ENCODE measurements around the gene CORO2B.

Gene CORO2B

GRCh38 chr15:68596691-68597090, 17.9 kb downstream of the CORO2B start:
- TF ChIP-seq, protein P1, sequence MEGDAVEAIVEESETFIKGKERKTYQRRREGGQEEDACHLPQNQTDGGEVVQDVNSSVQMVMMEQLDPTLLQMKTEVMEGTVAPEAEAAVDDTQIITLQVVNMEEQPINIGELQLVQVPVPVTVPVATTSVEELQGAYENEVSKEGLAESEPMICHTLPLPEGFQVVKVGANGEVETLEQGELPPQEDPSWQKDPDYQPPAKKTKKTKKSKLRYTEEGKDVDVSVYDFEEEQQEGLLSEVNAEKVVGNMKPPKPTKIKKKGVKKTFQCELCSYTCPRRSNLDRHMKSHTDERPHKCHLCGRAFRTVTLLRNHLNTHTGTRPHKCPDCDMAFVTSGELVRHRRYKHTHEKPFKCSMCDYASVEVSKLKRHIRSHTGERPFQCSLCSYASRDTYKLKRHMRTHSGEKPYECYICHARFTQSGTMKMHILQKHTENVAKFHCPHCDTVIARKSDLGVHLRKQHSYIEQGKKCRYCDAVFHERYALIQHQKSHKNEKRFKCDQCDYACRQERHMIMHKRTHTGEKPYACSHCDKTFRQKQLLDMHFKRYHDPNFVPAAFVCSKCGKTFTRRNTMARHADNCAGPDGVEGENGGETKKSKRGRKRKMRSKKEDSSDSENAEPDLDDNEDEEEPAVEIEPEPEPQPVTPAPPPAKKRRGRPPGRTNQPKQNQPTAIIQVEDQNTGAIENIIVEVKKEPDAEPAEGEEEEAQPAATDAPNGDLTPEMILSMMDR (conservative IDR thresholded peaks at IDR 0.05; ENCODE audit: low read length) = no peak
- DNase-seq (ENCODE audit: low read depth) = no peak
- H3K4me3 ChIP-seq (ENCODE audit: low read length) = no peak overlapping the region

- no peak for DNase-seq (ENCODE audit: low read depth)
Observed at GRCh38 chr15:68597581-68597980, 18.8 kb downstream of the CORO2B start.

GRCh38 chr15:68598171-68599152, 19.7 kb downstream of the CORO2B start:
- TF ChIP-seq, protein P1 (conservative IDR thresholded peaks at IDR 0.05; ENCODE audit: low read length) = no peak
- peak; percentile 79 for DNase-seq (ENCODE audit: low read depth)
- no peak overlapping the region for H3K4me3 ChIP-seq (ENCODE audit: low read length)

More at GRCh38 chr15:68597581-68597980, 18.8 kb downstream of the CORO2B start:
- TF ChIP-seq, protein P1 (conservative IDR thresholded peaks at IDR 0.05; ENCODE audit: low read length) = no peak
- H3K4me3 ChIP-seq (ENCODE audit: low read length) = no peak overlapping the region

GRCh38 chr15:68599153-68599545, 20.4 kb downstream of the CORO2B start:
- TF ChIP-seq, protein P1 (conservative IDR thresholded peaks at IDR 0.05; ENCODE audit: low read length) = no peak
- DNase-seq (ENCODE audit: low read depth) = no peak
- H3K4me3 ChIP-seq (ENCODE audit: low read length) = no peak overlapping the region

GRCh38 chr15:68599560-68600071, 20.8 kb downstream of the CORO2B start:
- DNase-seq (ENCODE audit: low read depth) = peak; percentile 78

DNA sequence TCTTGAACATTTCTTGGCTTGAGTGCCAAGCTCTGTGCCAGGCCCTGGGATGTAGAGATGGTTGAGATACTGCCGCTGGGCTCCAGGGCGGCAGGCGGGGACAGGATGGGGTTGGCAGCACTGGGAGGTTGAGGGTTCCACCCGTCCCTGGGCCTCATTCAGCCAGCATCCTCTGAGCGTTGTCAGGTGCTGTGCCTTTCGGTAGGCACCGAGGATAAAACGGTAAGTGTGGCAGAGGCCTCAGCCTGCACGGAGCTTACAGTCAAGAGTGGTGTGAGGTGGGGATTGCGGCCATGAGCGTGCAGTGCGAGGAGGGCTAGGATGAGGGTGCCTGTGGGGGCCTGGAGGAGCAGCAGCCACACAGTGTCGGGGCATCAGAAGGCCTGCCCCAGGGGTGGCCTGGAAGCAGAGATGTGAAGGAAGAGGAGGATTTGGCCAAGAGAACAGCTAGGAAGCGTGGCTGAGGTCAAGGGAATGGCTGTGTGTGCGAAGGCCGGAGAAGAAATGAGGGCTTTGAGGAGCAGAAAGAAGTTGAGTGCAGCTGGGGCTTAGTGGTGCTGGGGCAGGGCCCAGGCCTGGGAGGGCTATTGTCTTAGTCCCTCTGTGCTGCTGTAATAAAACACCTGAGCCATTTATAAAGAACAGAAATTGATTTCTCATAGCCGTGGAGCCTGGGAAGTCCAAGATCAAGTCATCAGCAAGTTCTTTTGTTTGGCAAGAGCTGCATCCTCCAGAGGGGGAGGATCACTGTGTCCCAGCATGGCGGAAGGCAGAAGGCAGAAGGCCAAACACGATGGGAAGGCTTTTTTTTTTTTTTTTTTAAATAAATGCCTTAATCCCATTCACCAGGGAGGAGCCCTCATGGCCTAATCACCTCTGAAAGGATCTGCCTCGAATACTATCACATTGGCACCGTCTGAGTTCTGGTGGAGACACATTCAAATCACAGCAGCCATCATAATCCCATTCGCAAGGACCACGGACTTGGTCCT, 22.7 kb downstream of the CORO2B start:
- no peak for DNase-seq (ENCODE audit: low read depth)
- H3K4me3 ChIP-seq (ENCODE audit: low read length) = no peak overlapping the region
- TF ChIP-seq, protein P1 (conservative IDR thresholded peaks at IDR 0.05; ENCODE audit: low read length) = no peak

More at GRCh38 chr15:68599560-68600071, 20.8 kb downstream of the CORO2B start:
- TF ChIP-seq, protein P1 (conservative IDR thresholded peaks at IDR 0.05; ENCODE audit: low read length) = peak; percentile 7; the same call in 1 of the 2 replicates
- H3K4me3 ChIP-seq (ENCODE audit: low read length) = no peak overlapping the region
